ENCODE measurements around the gene KIRREL3. TPM values are rescaled to one million over a fixed set of nuclear protein-coding genes. Genes with fewer than 3 reads are reported as not detected.

The KIRREL3 gene
- total and polyA plus RNA-seq, 2 of the 8 experiments (the other 6 are each of a cell fraction or from before 2014, with no cell fraction given): 0.29 to 0.32 TPM

GRCh38 chr11:126840201-126840886 is 160.2 kb downstream of the KIRREL3 start:
- Histone ChIP-seq H3K4me2 (ENCODE audit: insufficient read depth in 1 of 2, low read depth in 2 of 2, low read length in 2 of 2) (no peak overlapping the region), H2AK5ac (ENCODE audit: low read depth, low read length) (no peak overlapping the region)
- no peak for TF ChIP-seq NANOG (IDR thresholded peaks at IDR 0.05; ENCODE audit: insufficient read depth, low read depth, low read length, poor library complexity, severe bottlenecking)
- TF ChIP-seq KDM5A (IDR thresholded peaks at IDR 0.05; ENCODE audit: low read length): no peak

More at GRCh38 chr11:126840201-126840886, 160.2 kb downstream of the KIRREL3 start:
- Histone ChIP-seq H3K4ac (replicated peaks; ENCODE audit: insufficient read length, low read depth, low read length) (no peak overlapping the region), H2BK20ac (ENCODE audit: low read length) (no peak overlapping the region), H2BK120ac (replicated peaks; ENCODE audit: low read depth, low read length) (no peak overlapping the region), H4K5ac (ENCODE audit: insufficient read length, low read depth, low read length) (no peak overlapping the region), H3K36me3 (ENCODE audit: control insufficient read depth in 2 of 4, insufficient read depth in 4 of 4, low read length in 3 of 4) (no peaks in the 10 kb centered on the region), H3K79me2 (ENCODE audit: control insufficient read depth in 1 of 2, insufficient read depth in 2 of 2, low read length in 2 of 2) (no peaks in the 10 kb centered on the region), H3K79me1 (ENCODE audit: low read depth, low read length) (no peaks in the 10 kb centered on the region), H3K27me3 (replicated peaks in 1 of 4; ENCODE audit: control insufficient read depth in 3 of 4, extremely low read depth in 1 of 4, insufficient read depth in 3 of 4, low read length in 3 of 4) (no peaks in the 10 kb centered on the region; a peak in 1 of 7 replicates), H3K23me2 (ENCODE audit: low read depth, low read length) (no peaks in the 10 kb centered on the region), H3K27ac (ENCODE audit: low read depth, low read length) (no peak overlapping the region), H4K8ac (ENCODE audit: extremely low read depth, insufficient read depth, low read length) (no peak overlapping the region), H3K9me3 (ENCODE audit: insufficient read depth in 2 of 2, low read depth in 1 of 2, low read length in 1 of 2) (peaks cover 8% of the 10 kb centered on the region in 2 experiments; a peak in 2 of 4 replicates), H4K91ac (replicated peaks; ENCODE audit: insufficient read length, low read length) (no peak overlapping the region), H3K56ac (replicated peaks; ENCODE audit: insufficient read length, low read depth, low read length) (no peak overlapping the region), H4K20me1 (replicated peaks in 1 of 2; ENCODE audit: control insufficient read depth in 1 of 2, insufficient read depth in 2 of 2, low read length in 2 of 2) (no peaks in the 10 kb centered on the region), H2BK12ac (ENCODE audit: low read depth, low read length) (no peak overlapping the region), H3K9ac (replicated peaks in 1 of 4; ENCODE audit: extremely low read depth in 1 of 4, low read depth in 3 of 4, low read length in 3 of 4) (no peak overlapping the region), H3K4me1 (replicated peaks in 1 of 4; ENCODE audit: control insufficient read depth in 3 of 4, insufficient read depth in 4 of 4, low read length in 3 of 4) (no peaks in the 10 kb centered on the region), H2AFZ (ENCODE audit: low read length) (no peak overlapping the region), H2BK15ac (ENCODE audit: low read length) (no peak overlapping the region), H3K23ac (ENCODE audit: insufficient read length) (no peak overlapping the region), H3K14ac (ENCODE audit: insufficient read length) (no peak overlapping the region), H3K18ac (ENCODE audit: extremely low read depth, low read length) (no peak overlapping the region), H2BK5ac (ENCODE audit: low read depth, low read length) (no peak overlapping the region), H3K4me3 (ENCODE audit: extremely low read depth in 1 of 4, insufficient read depth in 2 of 4, low read depth in 3 of 4, low read length in 4 of 4) (no peak overlapping the region)
- CTCF ChIA-PET (ENCODE audit: partially characterized antibody): interaction anchor here (1.2 kb wide), 1 partner anchor 30 kb away, joined by 3 read pairs; no protein-coding TSS in a partner anchor
- 84% methylated on average over 7 of the region's 7 CpGs; no CpG with 5 or more reads in 1 of the 2 experiments for WGBS, 2 experiments (ENCODE audit: extremely low coverage in 1 of 2, insufficient coverage in 1 of 2, insufficient read length in 1 of 2, insufficient replicate concordance in 2 of 2, low coverage in 1 of 2, low lambda C conversion rate in 2 of 2, missing lambda C conversion rate in 1 of 2)
- no peak for DNase-seq (ENCODE audit: low read depth in 1 of 2, low spot score in 2 of 2)
- FAIRE-seq: no peak
- POLR2A ChIA-PET (ENCODE audit: partially characterized antibody): no interaction called here

Measured in H1 (cell line).